Thoracic aorta (tissue), 2 donors: ENCODE results near the gene MRPL3. TPM values are rescaled to one million over a fixed set of nuclear protein-coding genes. Genes with fewer than 3 reads are reported as not detected.

ENCODE experiments used
- ATAC-seq: fragments of 150-250 bp; one replicate; pipeline ENCODE4 v1.8.0; 2017; ENCODE audit warnings: low read depth; ENCODE audit not compliant: insufficient number of reproducible peaks, low FRiP score
- DNase-seq: peaks from one replicate; pipeline ENCODE4 v3.0.0-alpha.2; 2020; ENCODE audit warnings: low spot score
- H3K27ac ChIP-seq, 2 donors: fragments of 200-600 bp; sonication (generic); 1 replicate in 1 of 2; 2 replicates in 1 of 2; pipeline ENCODE4 v1.5.1; 2016; ENCODE audit warnings: mild to moderate bottlenecking in 2 of 2, moderate library complexity in 2 of 2
- H3K27me3 ChIP-seq: fragments of 200-600 bp; sonication (generic); replicated peaks from 2 replicates; pipeline ENCODE4 v1.6.0; 2016; ENCODE audit warnings: mild to moderate bottlenecking; ENCODE audit not compliant: insufficient read depth
- H3K36me3 ChIP-seq: fragments of 200-600 bp; sonication (generic); one replicate; pipeline ENCODE4 v1.5.1; 2016
- H3K4me1 ChIP-seq, 2 donors: fragments of 200-600 bp; sonication (generic); 1 replicate in 1 of 2; 2 replicates in 1 of 2; pipeline versions ENCODE4 v1.5.1 to v1.6.0; 2016; ENCODE audit warnings: low read depth in 2 of 2, mild to moderate bottlenecking in 1 of 2; ENCODE audit not compliant: control insufficient read depth in 1 of 2
- H3K4me3 ChIP-seq: fragments of 200-600 bp; sonication (generic); 2 replicates; pipeline ENCODE4 v1.5.1; 2016; ENCODE audit warnings: mild to moderate bottlenecking
- H3K9me3 ChIP-seq: fragments of 200-600 bp; sonication (generic); 2 replicates; pipeline ENCODE4 v1.5.1; 2016
- total RNA-seq, 2 donors: library from RNA; depleted of rRNA; stranded (reverse); fragments of >200 nt; gene quantifications; one replicate each; pipeline versions ENCODE4 v1.1.0 to v1.2.3, GENCODE V29; 2016
- TF ChIP-seq, protein P1 (sequence below): fragments of 200-600 bp; sonication (generic); IDR thresholded peaks from one replicate; pipeline ENCODE4 v1.5.1; 2019; ENCODE audit warnings: antibody characterized with exemption

Gene MRPL3
- total RNA-seq, 2 donors from 2014 or later, result 42.0 to 80.3 TPM

DNA sequence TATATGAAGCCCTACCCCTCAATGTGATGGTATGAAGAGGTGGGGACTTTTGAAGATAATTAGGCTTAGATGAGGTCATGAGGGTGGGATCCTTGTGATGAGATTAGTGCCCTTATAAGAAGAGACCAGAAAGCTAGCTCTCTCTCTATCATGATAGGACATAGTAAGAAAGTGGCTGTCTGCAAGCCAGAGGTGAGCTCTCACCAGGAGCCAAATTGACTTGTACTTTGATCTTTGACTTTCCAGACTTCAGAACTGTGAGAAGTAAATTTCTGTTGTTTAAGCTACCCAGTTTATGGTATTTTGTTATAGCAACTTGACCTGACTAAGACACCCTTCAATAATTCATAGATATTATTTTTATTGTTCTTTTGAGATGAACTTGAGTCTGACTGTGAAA is 29.9 kb upstream of the MRPL3 start:
- DNase-seq (no peak), ATAC-seq (no peak)
- Histone ChIP-seq H3K4me1 (no peaks in the 10 kb centered on the region), H3K36me3 (no peaks in the 10 kb centered on the region), H3K9me3 (no peaks in the 10 kb centered on the region), H3K27me3 (no peaks in the 10 kb centered on the region), H3K4me3 (no peak overlapping the region), H3K27ac (no peak overlapping the region)
- TF ChIP-seq, protein P1, sequence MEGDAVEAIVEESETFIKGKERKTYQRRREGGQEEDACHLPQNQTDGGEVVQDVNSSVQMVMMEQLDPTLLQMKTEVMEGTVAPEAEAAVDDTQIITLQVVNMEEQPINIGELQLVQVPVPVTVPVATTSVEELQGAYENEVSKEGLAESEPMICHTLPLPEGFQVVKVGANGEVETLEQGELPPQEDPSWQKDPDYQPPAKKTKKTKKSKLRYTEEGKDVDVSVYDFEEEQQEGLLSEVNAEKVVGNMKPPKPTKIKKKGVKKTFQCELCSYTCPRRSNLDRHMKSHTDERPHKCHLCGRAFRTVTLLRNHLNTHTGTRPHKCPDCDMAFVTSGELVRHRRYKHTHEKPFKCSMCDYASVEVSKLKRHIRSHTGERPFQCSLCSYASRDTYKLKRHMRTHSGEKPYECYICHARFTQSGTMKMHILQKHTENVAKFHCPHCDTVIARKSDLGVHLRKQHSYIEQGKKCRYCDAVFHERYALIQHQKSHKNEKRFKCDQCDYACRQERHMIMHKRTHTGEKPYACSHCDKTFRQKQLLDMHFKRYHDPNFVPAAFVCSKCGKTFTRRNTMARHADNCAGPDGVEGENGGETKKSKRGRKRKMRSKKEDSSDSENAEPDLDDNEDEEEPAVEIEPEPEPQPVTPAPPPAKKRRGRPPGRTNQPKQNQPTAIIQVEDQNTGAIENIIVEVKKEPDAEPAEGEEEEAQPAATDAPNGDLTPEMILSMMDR, result no peak

DNA sequence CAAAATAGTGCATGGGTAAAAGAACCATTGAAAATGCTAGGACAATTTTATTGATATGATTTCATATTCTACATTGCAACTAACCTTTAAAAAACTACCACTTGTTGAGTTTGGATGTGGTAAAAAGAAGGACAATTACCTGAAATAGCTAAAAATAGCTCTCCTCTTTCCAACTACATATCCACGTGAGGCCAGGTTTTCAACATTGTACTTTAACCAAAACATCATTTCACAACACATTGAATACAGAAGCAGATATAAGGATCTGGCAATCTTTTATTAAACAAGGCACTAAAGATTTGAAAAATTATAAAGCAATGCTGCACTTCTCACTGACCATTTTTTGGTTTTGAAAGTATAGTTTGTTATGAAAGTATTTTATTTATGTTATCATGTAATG is 28.1 kb upstream of the MRPL3 start:
- H3K4me1 ChIP-seq, result no peaks in the 10 kb centered on the region
- H3K4me3 ChIP-seq, result no peak overlapping the region
- TF ChIP-seq, protein P1, result no peak
- no peaks in the 10 kb centered on the region for H3K27me3 ChIP-seq
- ATAC-seq (no peak), DNase-seq (no peak)
- H3K9me3 ChIP-seq, result no peaks in the 10 kb centered on the region
- H3K36me3 ChIP-seq, result no peaks in the 10 kb centered on the region
- H3K27ac ChIP-seq, result no peak overlapping the region

DNA sequence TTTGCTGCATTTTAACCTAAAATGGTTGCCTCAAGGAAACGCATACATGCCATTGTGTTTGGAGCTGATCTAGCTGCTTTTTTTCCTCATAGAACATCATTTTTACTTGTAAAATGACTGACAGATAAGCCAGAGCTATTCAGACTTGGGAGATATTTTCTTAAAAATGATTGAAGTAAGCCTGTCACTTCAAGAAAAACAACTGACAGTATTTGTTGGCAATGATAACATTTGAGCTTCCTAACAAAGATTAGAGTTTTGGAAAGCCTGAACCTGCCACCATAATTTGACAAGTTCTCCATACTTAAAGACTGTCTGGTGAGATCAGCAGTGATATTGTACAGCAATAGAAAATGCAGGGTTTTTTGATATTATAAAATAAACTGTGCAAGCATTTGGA is 27.6 kb upstream of the MRPL3 start:
- ATAC-seq, result no peak
- H3K27me3 ChIP-seq, result no peaks in the 10 kb centered on the region
- TF ChIP-seq, protein P1, result no peak

DNA sequence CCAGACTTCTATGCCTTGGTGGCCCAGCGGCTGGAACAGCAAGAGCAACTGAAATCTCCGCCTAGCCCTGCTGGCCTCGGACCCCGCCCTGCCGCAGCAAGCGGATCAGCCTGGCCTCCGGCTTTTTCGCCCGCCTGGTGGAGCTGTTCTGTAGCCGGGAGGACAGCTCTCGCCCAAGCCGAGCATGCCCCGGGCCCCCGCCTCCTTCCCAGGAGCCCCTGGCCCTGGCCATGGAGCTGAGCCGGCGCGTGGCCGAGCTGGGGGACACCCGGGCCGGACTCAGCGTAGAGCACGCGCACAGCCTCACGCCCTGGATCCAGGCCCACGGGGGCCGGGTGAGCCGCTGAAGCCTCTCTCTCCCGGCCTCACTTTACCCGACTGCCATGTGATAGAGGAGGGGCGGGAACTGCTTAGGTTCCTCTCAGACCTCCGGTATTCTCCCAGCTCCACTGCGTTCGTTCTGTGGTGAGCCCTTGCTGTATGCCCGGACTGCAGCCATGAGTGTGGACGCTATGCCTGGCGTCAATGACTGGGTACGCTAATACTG is 24.1 kb upstream of the MRPL3 start:
- H3K36me3 ChIP-seq, result no peaks in the 10 kb centered on the region
- TF ChIP-seq, protein P1, result no peak
- no peaks in the 10 kb centered on the region for H3K4me1 ChIP-seq
- H3K27me3 ChIP-seq, result no peaks in the 10 kb centered on the region
- peak overlapping the region; percentile 64 for H3K4me3 ChIP-seq
- H3K27ac ChIP-seq, result no peak overlapping the region
- no peaks in the 10 kb centered on the region for H3K9me3 ChIP-seq
- DNase-seq (no peak), ATAC-seq (no peak)

More for the DNA sequence above, 27.6 kb upstream of the MRPL3 start:
- H3K9me3 ChIP-seq, result no peaks in the 10 kb centered on the region
- H3K4me3 ChIP-seq, result no peak overlapping the region
- no peak overlapping the region for H3K27ac ChIP-seq
- H3K4me1 ChIP-seq, result no peaks in the 10 kb centered on the region
- H3K36me3 ChIP-seq, result no peaks in the 10 kb centered on the region
- no peak for DNase-seq

DNA sequence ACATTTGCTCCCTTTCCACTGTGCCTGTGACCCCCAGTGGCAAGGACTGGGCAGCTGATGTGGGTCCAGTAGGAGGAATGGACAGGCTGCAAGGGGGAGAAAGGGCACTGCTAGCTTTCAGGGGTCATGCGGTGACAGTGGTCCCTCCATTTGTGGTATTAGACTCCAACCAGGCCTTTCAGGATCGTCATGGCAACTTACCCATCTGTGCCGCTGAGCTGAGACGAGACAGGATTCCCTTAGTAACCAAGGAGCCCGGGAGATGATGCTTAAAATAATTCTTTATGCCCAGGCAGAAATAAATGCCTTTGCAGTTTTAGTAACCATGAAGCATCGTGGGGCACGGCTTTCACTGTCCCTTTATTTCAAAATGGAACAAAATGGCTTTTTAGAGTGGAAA is 15.9 kb upstream of the MRPL3 start:
- Histone ChIP-seq H3K27ac (no peak overlapping the region), H3K9me3 (no peaks in the 10 kb centered on the region), H3K27me3 (no peaks in the 10 kb centered on the region), H3K4me3 (no peak overlapping the region), H3K4me1 (no peaks in the 10 kb centered on the region), H3K36me3 (no peaks in the 10 kb centered on the region)
- no peak for DNase-seq
- TF ChIP-seq, protein P1, result no peak
- ATAC-seq, result no peak
